Measurements from ENCODE around the gene LRRC17. TPM values are rescaled to one million over a fixed set of nuclear protein-coding genes. Genes with fewer than 3 reads are reported as not detected.
A peak's percentile ranks its signal among the peaks of the same experiment; 100 is the strongest.

LRRC17 gene
- total and polyA plus RNA-seq, 9 of the 15 experiments (the other 6 are each of a cell fraction or from before 2014, with no cell fraction given), result 0.03 to 0.18 (median 0.12) TPM; not detected in 5

- TF ChIP-seq HMGN3 (IDR thresholded peaks at IDR 0.05; ENCODE audit: borderline replicate concordance, extremely low read depth, insufficient read length, low read depth, low read length), result no peak
- no peak for TF ChIP-seq SPI1 (IDR thresholded peaks at IDR 0.05; ENCODE audit: borderline replicate concordance, low read depth, low read length)
- no peak for TF ChIP-seq ZFP36 (IDR thresholded peaks at IDR 0.05; ENCODE audit: low read depth, low read length, partially characterized antibody)
- TF ChIP-seq MEF2D (tag; conservative IDR thresholded peaks at IDR 0.05; ENCODE audit: low read depth), result no peak
- peak; percentile 43; the same call in 1 of the 2 replicates for TF ChIP-seq ATF3 (IDR thresholded peaks at IDR 0.05)
- no peak for TF ChIP-seq ATF3 (CRISPR knock-in tag; conservative IDR thresholded peaks at IDR 0.05)
- no peak for TF ChIP-seq SRSF9 (IDR thresholded peaks at IDR 0.05; ENCODE audit: borderline replicate concordance, low read depth, low read length)
- no peak for TF ChIP-seq POU5F1 (IDR thresholded peaks at IDR 0.05; ENCODE audit: borderline replicate concordance, low read depth, low read length, partially characterized antibody)
- TF ChIP-seq, protein P1, sequence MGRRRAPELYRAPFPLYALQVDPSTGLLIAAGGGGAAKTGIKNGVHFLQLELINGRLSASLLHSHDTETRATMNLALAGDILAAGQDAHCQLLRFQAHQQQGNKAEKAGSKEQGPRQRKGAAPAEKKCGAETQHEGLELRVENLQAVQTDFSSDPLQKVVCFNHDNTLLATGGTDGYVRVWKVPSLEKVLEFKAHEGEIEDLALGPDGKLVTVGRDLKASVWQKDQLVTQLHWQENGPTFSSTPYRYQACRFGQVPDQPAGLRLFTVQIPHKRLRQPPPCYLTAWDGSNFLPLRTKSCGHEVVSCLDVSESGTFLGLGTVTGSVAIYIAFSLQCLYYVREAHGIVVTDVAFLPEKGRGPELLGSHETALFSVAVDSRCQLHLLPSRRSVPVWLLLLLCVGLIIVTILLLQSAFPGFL (CRISPR knock-in tag; IDR thresholded peaks at IDR 0.05), result no peak
- TF ChIP-seq CHD4 (IDR thresholded peaks at IDR 0.05; ENCODE audit: insufficient read depth, insufficient replicate concordance, low read depth, low read length, poor library complexity, severe bottlenecking), result no peak
- TF ChIP-seq MTF1 (CRISPR knock-in tag; IDR thresholded peaks at IDR 0.05; ENCODE audit: borderline replicate concordance), result no peak
- TF ChIP-seq, protein P2, sequence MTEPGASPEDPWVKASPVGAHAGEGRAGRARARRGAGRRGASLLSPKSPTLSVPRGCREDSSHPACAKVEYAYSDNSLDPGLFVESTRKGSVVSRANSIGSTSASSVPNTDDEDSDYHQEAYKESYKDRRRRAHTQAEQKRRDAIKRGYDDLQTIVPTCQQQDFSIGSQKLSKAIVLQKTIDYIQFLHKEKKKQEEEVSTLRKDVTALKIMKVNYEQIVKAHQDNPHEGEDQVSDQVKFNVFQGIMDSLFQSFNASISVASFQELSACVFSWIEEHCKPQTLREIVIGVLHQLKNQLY (CRISPR knock-in tag; conservative IDR thresholded peaks at IDR 0.05), result no peak
- TF ChIP-seq FOXK1 (CRISPR knock-in tag; IDR thresholded peaks at IDR 0.05; ENCODE audit: borderline replicate concordance), result no peak
- no peak for TF ChIP-seq RBM39 (optimal IDR thresholded peaks at IDR 0.05; ENCODE audit: low read depth, low read length)
- TF ChIP-seq NCOA2 (IDR thresholded peaks at IDR 0.05; ENCODE audit: partially characterized antibody in 2 of 2), result no peak
- TF ChIP-seq TRIM24 (IDR thresholded peaks at IDR 0.05), result 0 out of 4 replicates have a peak, but pooled peaks of 1 of the 2 experiments have one; percentile 28
- TF ChIP-seq KAT8 (IDR thresholded peaks at IDR 0.05; ENCODE audit: low read depth), result no peak
- TF ChIP-seq HSF4 (CRISPR knock-in tag; IDR thresholded peaks at IDR 0.05; ENCODE audit: borderline replicate concordance), result no peak
- 0 out of 2 replicates have a peak, but pooled peaks have one; percentile 15 for TF ChIP-seq CEBPB (tag; IDR thresholded peaks at IDR 0.05)
- no peak for TF ChIP-seq DMBX1 (CRISPR knock-in tag; IDR thresholded peaks at IDR 0.05; ENCODE audit: borderline replicate concordance)
- no peak for TF ChIP-seq ZNF12 (CRISPR knock-in tag; IDR thresholded peaks at IDR 0.05)
- no peak for TF ChIP-seq SAFB (IDR thresholded peaks at IDR 0.05; ENCODE audit: borderline replicate concordance, low read depth, low read length)
- TF ChIP-seq TAF1 (IDR thresholded peaks at IDR 0.05; ENCODE audit: control insufficient read depth, extremely low read depth, insufficient read depth, low read length, severe bottlenecking), result no peak
- no peak for TF ChIP-seq GATAD2B (IDR thresholded peaks at IDR 0.05; ENCODE audit: borderline replicate concordance)
Observed at GRCh38 chr7:102943423-102944169, 30.8 kb downstream of the LRRC17 start (continued).
